Measurements from ENCODE around the gene CALHM5.

- TF ChIP-seq CTCF (IDR thresholded peaks at IDR 0.05) (no peak), POLR2A (IDR thresholded peaks at IDR 0.05) (no peak), EP300 (IDR thresholded peaks at IDR 0.05; ENCODE audit: low read depth) (no peak), POLR2AphosphoS5 (IDR thresholded peaks at IDR 0.05) (no peak)
Measured at GRCh38 chr6:116564311-116564710, 52.9 kb downstream of the CALHM5 start.
